Panc1 (cell line): Measurements from ENCODE around the gene AARS2.

Experiments used
- CTCF ChIP-seq: fragments of 450-650 bp; IDR thresholded peaks from 2 replicates; pipeline ENCODE4 v1.5.1; 2017; ENCODE audit warnings: mild to moderate bottlenecking
- POLR2AphosphoS5 ChIP-seq: IDR thresholded peaks from 2 replicates; pipeline ENCODE4 v1.6.1; 2012; ENCODE audit warnings: mild to moderate bottlenecking, low read depth, low read length, moderate library complexity
- REST ChIP-seq, 2 experiments: IDR thresholded peaks; 2 replicates each; pipeline ENCODE4 v1.6.1; 2011 to 2012; ENCODE audit warnings: low read depth in 2 of 2, control low read depth in 1 of 2, low read length in 1 of 2, mild to moderate bottlenecking in 1 of 2, moderate library complexity in 1 of 2; ENCODE audit not compliant: insufficient read depth in 1 of 2

- TF ChIP-seq CTCF (no peak), POLR2AphosphoS5 (no peak), REST (IDR thresholded peaks at IDR 0.05; ENCODE audit: insufficient read depth in 1 of 2, low read depth in 2 of 2, low read length in 1 of 2) (no peak)
Measured at GRCh38 chr6:44272529-44272928, 40.6 kb downstream of the AARS2 start.
